ENCODE results near the gene WIPF1. TPM values are rescaled to one million over a fixed set of nuclear protein-coding genes. Genes with fewer than 3 reads are reported as not detected.

The WIPF1 gene
- total RNA-seq, 1 donor from 2014 or later: 60.1 TPM

DNA sequence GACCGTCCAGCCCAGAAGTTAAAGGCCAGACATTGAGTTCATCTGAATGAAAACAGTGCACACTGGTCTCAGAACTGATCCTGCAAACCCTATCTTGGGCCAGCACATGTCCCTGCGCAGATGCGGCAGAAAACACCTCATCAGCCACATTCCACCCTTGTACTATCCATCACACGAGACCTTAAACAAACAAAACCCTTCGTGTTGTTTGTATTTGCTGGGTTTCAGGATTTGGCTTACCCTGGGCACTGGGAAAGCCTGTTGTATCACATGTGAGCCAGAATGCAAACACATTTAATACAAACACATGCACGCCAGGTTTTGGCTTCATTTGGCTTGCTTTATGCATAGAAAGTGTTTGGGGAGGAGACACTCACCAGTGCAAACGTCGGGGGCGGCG, 12.5 kb downstream of the WIPF1 start:
- Mint-ChIP-seq H3K27ac (ENCODE audit: unreplicated experiment) (no peak overlapping the region), H3K36me3 (ENCODE audit: unreplicated experiment) (peaks cover 18% of the 10 kb centered on the region), H3K9me3 (ENCODE audit: unreplicated experiment) (no peaks in the 10 kb centered on the region), H3K27me3 (ENCODE audit: unreplicated experiment) (no peaks in the 10 kb centered on the region), H3K4me1 (ENCODE audit: unreplicated experiment) (peaks cover 18% of the 10 kb centered on the region), H3K4me3 (ENCODE audit: unreplicated experiment) (no peak overlapping the region)
- DNase-seq (ENCODE audit: extremely low spot score, unreplicated experiment): no peak
- no peak for TF ChIP-seq CTCF (IDR thresholded peaks at IDR 0.05)

DNA sequence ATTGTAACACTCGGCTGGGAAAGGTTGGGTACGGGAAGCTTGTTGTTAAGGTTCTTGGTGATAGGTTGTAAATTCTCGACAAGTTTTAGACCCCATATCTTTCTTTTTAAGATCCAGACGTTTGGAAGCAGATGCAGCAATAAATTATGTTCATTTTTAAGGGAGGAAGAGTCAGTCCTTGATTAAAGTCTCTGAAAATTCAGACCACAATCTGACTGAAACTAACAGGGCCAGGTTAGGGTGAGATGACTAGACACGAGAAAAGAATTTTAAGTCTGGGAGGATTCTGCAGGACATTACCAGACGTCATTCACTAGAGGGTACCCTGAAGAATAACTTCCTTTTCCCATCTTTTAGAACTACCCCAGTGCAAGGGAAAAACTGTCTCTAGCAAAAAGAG, 16.1 kb downstream of the WIPF1 start:
- no peak for TF ChIP-seq CTCF (IDR thresholded peaks at IDR 0.05)
- Mint-ChIP-seq H3K9me3 (ENCODE audit: unreplicated experiment) (no peaks in the 10 kb centered on the region), H3K4me1 (ENCODE audit: unreplicated experiment) (peaks cover 10% of the 10 kb centered on the region), H3K27ac (ENCODE audit: unreplicated experiment) (no peak overlapping the region), H3K36me3 (ENCODE audit: unreplicated experiment) (peaks cover 21% of the 10 kb centered on the region), H3K27me3 (ENCODE audit: unreplicated experiment) (no peaks in the 10 kb centered on the region), H3K4me3 (ENCODE audit: unreplicated experiment) (no peak overlapping the region)
- DNase-seq (ENCODE audit: extremely low spot score, unreplicated experiment): no peak

- Mint-ChIP-seq H3K4me1 (ENCODE audit: unreplicated experiment) (peaks cover 6% of the 10 kb centered on the region), H3K36me3 (ENCODE audit: unreplicated experiment) (peaks cover 22% of the 10 kb centered on the region), H3K4me3 (ENCODE audit: unreplicated experiment) (no peak overlapping the region), H3K27me3 (ENCODE audit: unreplicated experiment) (no peaks in the 10 kb centered on the region), H3K9me3 (ENCODE audit: unreplicated experiment) (no peaks in the 10 kb centered on the region), H3K27ac (ENCODE audit: unreplicated experiment) (no peak overlapping the region)
- no peak for TF ChIP-seq CTCF (IDR thresholded peaks at IDR 0.05)
- no peak for DNase-seq (ENCODE audit: extremely low spot score, unreplicated experiment)
Observed at GRCh38 chr2:174580951-174581350, 16.7 kb downstream of the WIPF1 start.

GRCh38 chr2:174577967-174578589, 19.5 kb downstream of the WIPF1 start:
- peak; percentile 77 for TF ChIP-seq CTCF (IDR thresholded peaks at IDR 0.05)
- no peaks in the 10 kb centered on the region for H3K9me3 Mint-ChIP-seq (ENCODE audit: unreplicated experiment)
- H3K4me3 Mint-ChIP-seq (ENCODE audit: unreplicated experiment): no peak overlapping the region
- H3K36me3 Mint-ChIP-seq (ENCODE audit: unreplicated experiment): peaks cover 26% of the 10 kb centered on the region
- peaks cover 2% of the 10 kb centered on the region for H3K4me1 Mint-ChIP-seq (ENCODE audit: unreplicated experiment)
- no peaks in the 10 kb centered on the region for H3K27me3 Mint-ChIP-seq (ENCODE audit: unreplicated experiment)
- no peak overlapping the region for H3K27ac Mint-ChIP-seq (ENCODE audit: unreplicated experiment)
- DNase-seq (ENCODE audit: extremely low spot score, unreplicated experiment): no peak

- Mint-ChIP-seq H3K4me1 (ENCODE audit: unreplicated experiment) (peaks cover 2% of the 10 kb centered on the region), H3K9me3 (ENCODE audit: unreplicated experiment) (no peaks in the 10 kb centered on the region), H3K36me3 (ENCODE audit: unreplicated experiment) (peaks cover 34% of the 10 kb centered on the region), H3K4me3 (ENCODE audit: unreplicated experiment) (no peak overlapping the region), H3K27me3 (ENCODE audit: unreplicated experiment) (no peaks in the 10 kb centered on the region), H3K27ac (ENCODE audit: unreplicated experiment) (no peak overlapping the region)
- DNase-seq (ENCODE audit: extremely low spot score, unreplicated experiment): no peak
- no peak for TF ChIP-seq CTCF (IDR thresholded peaks at IDR 0.05)
Observed at GRCh38 chr2:174575124-174575776, 22.4 kb downstream of the WIPF1 start.

Data from osteocyte (in vitro differentiated cells).